Measurements from ENCODE around the gene KRTAP9-6.
"Not testable (repeated sequence)": the region's sequence is repeated elsewhere in the genome, so short reads cannot be mapped to it uniquely, and the experiment has no call there.

Gene KRTAP9-6

DNA sequence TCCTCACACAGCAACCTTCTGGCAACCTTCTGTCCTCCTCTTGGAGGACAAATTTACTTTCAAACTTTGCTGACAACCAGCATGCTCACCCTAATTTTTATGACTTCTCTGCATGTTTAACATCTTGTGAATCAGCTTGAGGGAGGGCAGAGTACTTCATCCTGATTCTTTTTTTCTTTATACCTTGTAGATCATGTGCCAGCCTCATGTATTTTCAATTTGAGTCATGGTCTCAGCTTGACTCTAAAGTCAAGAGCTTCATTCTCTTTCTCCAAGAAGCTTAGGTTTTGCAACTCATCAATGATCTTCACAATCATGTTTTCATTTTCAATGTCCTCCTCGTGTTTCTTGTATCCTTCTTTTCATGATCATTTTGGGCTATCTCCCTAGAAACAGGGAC, 6.7 kb downstream of the KRTAP9-6 start:
- Mint-ChIP-seq H3K9me3 (no peaks in the 10 kb centered on the region), H3K36me3 (ENCODE audit: low read depth) (no peaks in the 10 kb centered on the region), H3K4me1 (no peaks in the 10 kb centered on the region), H3K27me3 (ENCODE audit: low read depth, poor library complexity) (peaks cover 5% of the 10 kb centered on the region), H3K27ac (no peak overlapping the region), H3K4me3 (no peak overlapping the region)
- TF ChIP-seq, protein P1, sequence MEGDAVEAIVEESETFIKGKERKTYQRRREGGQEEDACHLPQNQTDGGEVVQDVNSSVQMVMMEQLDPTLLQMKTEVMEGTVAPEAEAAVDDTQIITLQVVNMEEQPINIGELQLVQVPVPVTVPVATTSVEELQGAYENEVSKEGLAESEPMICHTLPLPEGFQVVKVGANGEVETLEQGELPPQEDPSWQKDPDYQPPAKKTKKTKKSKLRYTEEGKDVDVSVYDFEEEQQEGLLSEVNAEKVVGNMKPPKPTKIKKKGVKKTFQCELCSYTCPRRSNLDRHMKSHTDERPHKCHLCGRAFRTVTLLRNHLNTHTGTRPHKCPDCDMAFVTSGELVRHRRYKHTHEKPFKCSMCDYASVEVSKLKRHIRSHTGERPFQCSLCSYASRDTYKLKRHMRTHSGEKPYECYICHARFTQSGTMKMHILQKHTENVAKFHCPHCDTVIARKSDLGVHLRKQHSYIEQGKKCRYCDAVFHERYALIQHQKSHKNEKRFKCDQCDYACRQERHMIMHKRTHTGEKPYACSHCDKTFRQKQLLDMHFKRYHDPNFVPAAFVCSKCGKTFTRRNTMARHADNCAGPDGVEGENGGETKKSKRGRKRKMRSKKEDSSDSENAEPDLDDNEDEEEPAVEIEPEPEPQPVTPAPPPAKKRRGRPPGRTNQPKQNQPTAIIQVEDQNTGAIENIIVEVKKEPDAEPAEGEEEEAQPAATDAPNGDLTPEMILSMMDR (IDR thresholded peaks at IDR 0.05): no peak
- no peak for DNase-seq

DNA sequence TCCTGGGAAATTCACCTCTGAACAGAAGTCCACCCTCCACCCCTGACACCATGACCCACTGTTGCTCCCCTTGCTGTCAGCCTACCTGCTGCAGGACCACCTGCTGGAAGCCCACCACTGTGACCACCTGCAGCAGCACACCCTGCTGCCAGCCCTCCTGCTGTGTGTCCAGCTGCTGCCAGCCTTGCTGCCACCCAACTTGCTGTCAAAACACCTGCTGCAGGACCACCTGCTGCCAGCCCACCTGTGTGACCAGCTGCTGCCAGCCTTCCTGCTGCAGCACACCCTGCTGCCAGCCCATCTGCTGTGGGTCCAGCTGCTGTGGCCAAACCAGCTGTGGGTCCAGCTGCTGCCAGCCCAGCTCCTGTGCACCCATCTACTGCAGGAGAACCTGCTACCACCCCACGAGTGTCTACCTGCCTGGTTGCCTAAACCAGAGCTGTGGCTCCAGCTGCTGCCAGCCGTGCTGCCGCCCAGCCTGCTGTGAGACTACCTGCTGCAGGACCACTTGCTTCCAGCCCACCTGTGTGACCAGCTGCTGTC, 10.5 kb downstream of the KRTAP9-6 start, which contains the start of gene KRTAP9-7:
KRTAP9-7 (plus strand) TSS at position 51 of the 543 bp plus-strand sequence; CDS start at position 51, 0 bp downstream.
- DNase-seq; H3K27ac Mint-ChIP-seq; H3K36me3 Mint-ChIP-seq (ENCODE audit: low read depth); H3K9me3 Mint-ChIP-seq; H3K4me3 Mint-ChIP-seq; H3K4me1 Mint-ChIP-seq: not testable (repeated sequence)
- peaks cover 16% of the 10 kb centered on the region for H3K27me3 Mint-ChIP-seq (ENCODE audit: low read depth, poor library complexity)

DNA sequence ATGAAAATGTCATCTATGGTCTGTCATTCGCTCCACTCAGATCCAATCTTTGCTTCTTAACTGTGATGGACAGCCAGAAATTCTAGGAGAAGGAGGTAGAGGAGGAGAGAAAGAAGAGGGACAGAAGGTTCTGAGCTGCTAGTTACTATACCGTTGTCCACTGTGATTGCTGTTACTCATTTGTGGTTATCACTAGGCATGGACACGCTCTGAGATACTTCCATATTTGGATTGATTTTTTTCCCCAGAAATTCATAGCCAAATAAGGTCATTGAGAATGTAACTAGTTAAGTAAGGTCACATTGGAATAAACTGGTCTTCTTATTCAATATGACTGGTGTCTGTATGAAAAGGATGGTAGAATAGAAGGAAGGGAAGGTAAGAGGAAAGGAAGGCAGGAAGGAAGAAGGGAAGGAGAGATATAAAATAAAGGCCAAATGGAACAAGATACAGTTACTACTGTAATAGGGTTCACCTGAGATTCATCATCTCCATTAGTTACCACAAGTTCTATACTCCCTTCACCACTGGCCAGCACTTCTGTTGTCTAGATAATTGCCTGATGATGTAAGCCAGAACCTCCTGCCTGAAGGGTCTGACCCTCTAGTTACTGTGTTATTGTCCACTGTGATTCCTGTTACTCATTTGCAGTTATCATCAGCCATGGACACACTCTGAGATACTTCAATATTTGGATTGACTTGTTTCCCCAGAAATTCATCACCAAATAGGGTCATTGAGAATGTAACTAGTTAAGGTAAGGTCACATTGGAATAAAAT, 13.2 kb downstream of the KRTAP9-6 start:
- DNase-seq: no peak
- Mint-ChIP-seq H3K9me3 (no peaks in the 10 kb centered on the region), H3K36me3 (ENCODE audit: low read depth) (no peaks in the 10 kb centered on the region), H3K27me3 (ENCODE audit: low read depth, poor library complexity) (peaks cover 16% of the 10 kb centered on the region), H3K27ac (no peak overlapping the region), H3K4me1 (no peaks in the 10 kb centered on the region), H3K4me3 (no peak overlapping the region)
- TF ChIP-seq, protein P1 (IDR thresholded peaks at IDR 0.05): no peak

DNA sequence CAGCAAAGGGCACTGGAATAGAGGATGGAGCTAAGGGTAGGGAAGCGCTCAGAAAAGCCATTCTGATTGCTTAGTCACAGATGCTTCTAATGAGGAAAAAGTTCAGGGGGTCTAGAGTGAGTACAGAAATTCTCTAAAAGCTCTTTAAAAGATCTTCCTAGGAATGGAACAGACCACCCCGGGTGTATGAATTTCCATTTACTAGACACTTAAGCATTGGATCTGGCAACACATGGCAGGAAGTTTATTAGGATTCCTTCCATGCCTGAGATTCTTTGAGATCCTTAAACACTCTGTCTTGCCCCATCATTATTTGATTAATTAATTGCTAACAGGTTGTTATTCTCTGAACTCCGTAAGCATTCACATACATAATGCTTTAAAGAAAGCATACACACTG, 18.9 kb downstream of the KRTAP9-6 start:
- H3K27ac Mint-ChIP-seq: no peak overlapping the region
- TF ChIP-seq, protein P1 (IDR thresholded peaks at IDR 0.05): no peak

DNA sequence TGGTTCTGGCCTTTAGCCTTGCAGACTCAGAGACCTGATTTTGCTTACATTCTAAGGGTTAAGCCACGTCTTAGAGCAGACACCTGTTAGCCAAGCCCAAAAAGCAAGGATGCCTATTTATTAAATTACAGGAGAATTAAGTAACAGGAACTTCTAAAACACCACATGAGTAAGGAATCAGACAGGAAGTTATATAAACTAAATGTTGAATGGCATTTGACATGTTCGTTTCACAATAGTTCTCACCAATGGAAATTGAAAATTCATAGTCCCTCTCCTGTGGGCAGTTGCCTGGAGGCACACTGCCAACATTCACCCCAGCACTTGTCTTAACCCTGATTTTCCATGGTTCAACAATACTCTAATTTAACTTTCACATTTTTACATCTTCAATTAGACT, 19.4 kb downstream of the KRTAP9-6 start:
- H3K9me3 Mint-ChIP-seq: no peaks in the 10 kb centered on the region
- H3K27ac Mint-ChIP-seq: no peak overlapping the region
- H3K4me3 Mint-ChIP-seq: no peak overlapping the region
- peaks cover 8% of the 10 kb centered on the region for H3K27me3 Mint-ChIP-seq (ENCODE audit: low read depth, poor library complexity)
- TF ChIP-seq, protein P1 (IDR thresholded peaks at IDR 0.05): no peak
- H3K36me3 Mint-ChIP-seq (ENCODE audit: low read depth): no peaks in the 10 kb centered on the region
- no peak for DNase-seq
- no peaks in the 10 kb centered on the region for H3K4me1 Mint-ChIP-seq

More for the DNA sequence above, 18.9 kb downstream of the KRTAP9-6 start:
- Mint-ChIP-seq H3K9me3 (no peaks in the 10 kb centered on the region), H3K4me3 (no peak overlapping the region), H3K36me3 (ENCODE audit: low read depth) (no peaks in the 10 kb centered on the region), H3K27me3 (ENCODE audit: low read depth, poor library complexity) (peaks cover 8% of the 10 kb centered on the region), H3K4me1 (no peaks in the 10 kb centered on the region)
- DNase-seq: no peak

DNA sequence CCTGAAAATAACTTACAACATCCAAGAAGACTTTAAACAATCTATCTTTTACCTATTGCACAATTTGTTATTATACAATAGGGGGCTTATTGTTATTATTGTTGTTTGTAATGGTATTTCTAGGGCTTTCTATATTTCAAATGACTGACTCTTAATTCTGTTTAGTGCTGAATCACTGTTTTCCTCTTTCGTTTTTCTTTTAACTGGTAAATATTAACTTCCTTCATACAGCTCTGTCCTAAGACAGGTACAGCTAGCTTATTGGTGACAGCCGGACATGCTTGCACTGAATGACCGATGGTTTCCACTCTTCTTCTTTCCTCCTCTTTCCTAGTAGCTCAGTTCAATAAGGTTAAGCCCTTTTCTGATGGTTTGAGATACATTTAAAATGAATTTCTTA, 21.9 kb downstream of the KRTAP9-6 start:
- Mint-ChIP-seq H3K4me3 (no peak overlapping the region), H3K4me1 (no peaks in the 10 kb centered on the region), H3K27me3 (ENCODE audit: low read depth, poor library complexity) (peaks cover 10% of the 10 kb centered on the region), H3K27ac (no peak overlapping the region), H3K36me3 (ENCODE audit: low read depth) (no peaks in the 10 kb centered on the region), H3K9me3 (no peaks in the 10 kb centered on the region)
- no peak for DNase-seq
- TF ChIP-seq, protein P1 (IDR thresholded peaks at IDR 0.05): no peak

All from nephron progenitor cell (in vitro differentiated cells).